CD4-positive, alpha-beta T cell treated with Interferon gamma for 1 hour (primary cell): Measurements from ENCODE around the gene HAX1.
A peak's percentile ranks its signal among the peaks of the same experiment; 100 is the strongest.
"Not testable (repeated sequence)": the region's sequence is repeated elsewhere in the genome, so short reads cannot be mapped to it uniquely, and the experiment has no call there.

Source experiments
- DNase-seq: peaks from one replicate; pipeline ENCODE4 v3.0.0-alpha.2; 2020

Gene HAX1

DNA sequence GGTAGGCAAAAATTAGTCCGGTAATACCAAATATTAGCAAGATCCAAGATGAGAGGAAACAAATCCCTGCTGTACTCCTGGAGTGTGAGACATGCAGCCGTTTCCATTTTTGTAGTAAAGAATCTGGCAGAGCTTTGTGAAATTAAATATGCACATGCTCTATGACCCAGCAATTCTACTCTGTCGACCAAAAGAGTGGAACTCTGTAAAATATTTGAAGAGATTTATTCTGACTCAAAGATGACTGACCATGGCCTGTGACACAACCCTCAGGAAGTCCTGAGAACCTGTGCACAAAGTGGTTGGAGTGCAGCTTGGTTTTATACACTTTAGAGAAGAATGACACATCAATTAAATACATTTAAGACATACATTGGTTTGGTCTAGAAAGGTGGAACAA lies 16.2 kb downstream of the HAX1 start:
- no peak for DNase-seq

DNA sequence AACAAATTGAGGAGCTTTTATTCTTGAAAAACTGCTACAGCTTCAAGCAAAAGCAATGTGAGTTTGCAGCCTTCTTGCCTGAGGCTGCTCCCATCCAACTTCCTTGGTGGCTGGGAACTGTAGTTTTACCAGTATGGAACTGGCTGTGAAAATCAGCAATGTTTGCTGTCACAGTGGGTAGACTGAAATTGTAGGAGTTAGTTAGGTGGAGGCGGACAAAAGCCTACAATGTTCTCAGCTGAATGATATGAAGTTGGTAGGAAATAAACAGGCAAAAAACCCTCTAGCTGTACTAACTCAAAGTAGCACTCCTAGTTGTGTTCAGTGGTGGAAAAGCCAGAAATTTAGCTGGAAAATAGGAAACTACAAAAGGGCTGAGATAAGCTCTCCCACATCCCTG lies 18.5 kb downstream of the HAX1 start:
- no peak for DNase-seq

DNA sequence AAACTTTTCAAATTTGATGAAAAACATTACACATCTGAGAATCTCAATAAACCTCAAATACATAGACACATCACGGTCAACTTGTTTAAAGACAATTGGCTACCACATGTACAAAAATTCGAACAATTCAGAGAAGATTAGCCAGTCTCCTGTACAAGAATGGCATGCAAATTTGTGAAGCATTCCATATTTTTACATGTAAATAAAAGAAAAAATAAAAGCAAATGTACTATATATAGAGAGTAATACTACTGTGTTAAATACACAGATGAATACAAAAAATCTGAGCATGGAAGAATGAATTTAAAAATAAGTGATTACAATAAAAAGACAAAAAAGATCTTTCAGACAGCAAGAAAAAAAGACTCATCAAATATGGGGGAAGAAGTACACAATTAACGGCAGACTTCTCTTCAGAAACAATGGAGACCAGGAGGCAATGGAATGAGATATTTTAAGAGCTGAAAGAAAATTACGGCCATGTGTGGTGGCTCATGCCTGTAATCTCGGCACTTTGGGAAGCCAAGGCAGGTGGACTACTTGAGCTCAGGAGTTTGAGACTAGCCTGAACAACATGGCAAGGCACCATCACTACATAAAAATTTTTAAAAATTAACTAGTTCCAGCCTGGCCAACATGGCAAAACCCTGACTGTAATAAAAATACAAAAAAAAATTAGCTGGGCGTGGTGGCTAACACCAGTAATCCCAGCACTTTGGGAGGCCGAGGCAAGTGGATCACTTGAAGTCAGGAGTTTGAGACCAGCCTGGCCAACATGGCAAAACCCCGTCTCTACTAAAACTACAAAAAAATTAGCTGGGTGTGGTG lies 23.2 kb downstream of the HAX1 start:
- no peak for DNase-seq

DNA sequence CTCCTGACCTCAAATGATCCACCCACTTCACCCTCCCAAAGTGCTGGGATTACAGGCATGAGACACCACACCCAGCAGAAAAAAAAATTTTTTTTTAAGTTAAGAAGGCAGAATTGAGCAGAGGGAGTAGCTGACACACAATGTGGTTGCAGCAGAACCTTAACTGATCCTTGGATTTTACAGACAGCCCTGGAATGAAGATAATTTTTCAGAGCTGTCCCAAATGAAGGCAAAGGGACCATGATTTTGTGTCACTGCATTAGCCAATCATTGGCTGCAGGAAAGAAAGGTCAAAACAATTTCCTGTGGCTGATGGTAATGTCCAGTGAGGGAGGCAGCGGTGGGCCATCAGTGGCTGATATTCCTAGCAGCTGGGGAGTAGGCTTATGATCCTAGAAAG lies 29.2 kb downstream of the HAX1 start:
- no peak for DNase-seq

GRCh38 chr1:154304664-154305337 lies 32.4 kb downstream of the HAX1 start:
- DNase-seq: no peak

- DNase-seq: no peak
Observed at GRCh38 chr1:154306151-154306550, 33.7 kb downstream of the HAX1 start.

DNA sequence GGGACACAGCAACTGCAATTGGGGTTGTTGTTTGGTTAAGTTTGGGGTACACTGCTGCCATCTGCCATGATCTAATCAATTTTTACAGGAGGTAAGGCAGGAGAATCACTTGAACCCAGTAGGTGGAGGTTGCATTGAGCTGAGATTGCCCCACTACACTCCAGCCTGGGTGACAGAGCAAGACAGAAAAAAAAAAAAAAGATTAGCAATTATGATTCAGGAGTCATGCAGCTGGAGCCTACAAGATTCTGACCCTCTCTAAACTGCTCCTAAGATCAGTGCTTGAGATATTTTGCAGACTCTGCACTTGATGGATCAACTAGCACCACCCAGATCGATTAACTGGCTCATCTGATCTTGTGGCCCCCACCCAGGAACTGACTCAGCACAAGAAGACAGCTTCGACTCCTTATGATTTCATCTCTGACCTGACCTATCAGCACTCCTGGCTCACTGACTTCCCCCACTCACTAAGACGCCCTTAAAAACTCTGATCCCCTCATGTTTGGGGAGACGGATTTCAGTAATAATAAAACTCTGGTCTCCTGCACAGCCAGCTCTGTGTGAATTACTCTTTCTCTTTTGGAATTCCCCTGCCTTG lies 35.3 kb downstream of the HAX1 start:
- DNase-seq: not testable (repeated sequence)

GRCh38 chr1:154309136-154309535 lies 36.7 kb downstream of the HAX1 start:
- not testable (repeated sequence) for DNase-seq

GRCh38 chr1:154312229-154313065 lies 40.0 kb downstream of the HAX1 start:
- not testable (repeated sequence) for DNase-seq

GRCh38 chr1:154313066-154313356 lies 40.6 kb downstream of the HAX1 start:
- no peak for DNase-seq

DNA sequence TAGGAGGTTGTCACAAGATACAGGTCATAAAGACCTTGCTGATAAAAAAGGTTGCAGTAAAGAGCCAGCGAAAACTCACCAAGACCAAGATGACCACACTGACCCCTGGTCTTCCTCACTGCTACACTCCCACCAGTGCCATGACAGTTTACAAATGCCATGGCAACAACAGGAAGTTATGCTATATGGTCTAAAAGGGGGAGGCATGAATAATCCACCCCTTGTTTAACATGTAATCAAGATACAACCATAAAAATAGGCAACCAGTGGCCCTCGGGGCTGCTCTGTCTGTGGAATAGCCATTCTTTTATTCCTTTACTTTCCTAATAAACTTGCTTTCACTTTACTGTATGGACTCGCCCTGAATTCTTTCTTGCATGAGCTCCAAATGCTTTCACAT lies 41.8 kb downstream of the HAX1 start:
- DNase-seq: not testable (repeated sequence)

DNA sequence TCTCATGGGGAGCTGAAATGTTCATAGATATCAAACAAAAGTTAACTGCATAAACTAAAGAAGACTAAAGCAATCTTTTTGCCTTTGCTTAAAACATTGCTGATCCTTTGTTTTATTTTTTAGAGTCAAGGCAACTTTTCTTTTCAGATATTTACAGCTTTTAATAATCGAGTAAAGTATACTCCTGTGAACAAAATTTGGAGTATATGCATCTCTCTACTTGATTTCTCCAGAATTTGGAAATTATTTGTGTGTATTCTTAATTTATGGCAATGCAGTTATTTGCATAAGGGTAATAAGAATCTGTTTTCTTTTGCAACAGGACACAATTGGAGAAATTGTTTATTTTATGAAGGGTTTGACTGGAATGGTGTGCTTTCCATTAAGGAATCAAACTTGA lies 44.3 kb downstream of the HAX1 start:
- DNase-seq: no peak

DNA sequence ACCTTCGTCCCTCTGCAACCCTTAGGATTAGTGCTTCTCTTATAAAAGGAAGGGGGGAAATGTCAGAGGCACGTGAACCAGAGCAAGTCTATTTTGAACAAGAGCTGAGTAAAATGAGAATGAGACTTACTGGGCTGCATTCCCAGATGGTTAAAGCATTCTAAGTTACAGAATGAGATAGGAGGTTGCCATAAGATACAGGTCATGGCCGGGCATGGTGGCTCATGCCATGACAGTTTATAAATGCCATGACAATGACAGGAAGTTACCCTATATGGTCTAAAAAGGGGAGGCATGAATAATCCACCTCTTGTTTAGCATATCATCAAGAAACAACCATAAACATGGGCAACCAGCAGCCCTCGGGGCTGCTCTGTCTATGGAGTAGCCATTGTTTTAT lies 46.0 kb downstream of the HAX1 start:
- no peak for DNase-seq

- no peak for DNase-seq
Observed at GRCh38 chr1:154320882-154321608, 48.6 kb downstream of the HAX1 start, which contains the start of gene AQP10. Gene AQP10, plus strand, starts transcription at chr1:154321093. Its CDS starts 63 bp downstream, at chr1:154321156.

DNA sequence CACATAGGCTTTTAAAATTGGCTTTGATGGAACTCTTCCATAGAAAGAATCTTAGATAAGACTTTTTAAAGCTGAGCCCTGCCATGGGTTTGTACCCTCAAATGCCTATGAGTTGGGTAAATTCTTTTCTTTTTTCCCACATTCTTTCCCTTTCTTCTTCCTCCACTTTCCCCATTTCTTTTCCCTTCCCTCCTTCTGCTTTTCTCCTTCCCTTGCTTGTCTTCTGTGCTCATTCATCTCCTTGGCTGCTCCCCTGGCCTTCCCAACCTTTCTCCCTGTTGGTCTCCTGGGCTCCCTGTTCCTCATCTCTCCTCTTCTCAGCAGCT lies 49.1 kb downstream of the HAX1 start:
- DNase-seq: not testable (repeated sequence)

DNA sequence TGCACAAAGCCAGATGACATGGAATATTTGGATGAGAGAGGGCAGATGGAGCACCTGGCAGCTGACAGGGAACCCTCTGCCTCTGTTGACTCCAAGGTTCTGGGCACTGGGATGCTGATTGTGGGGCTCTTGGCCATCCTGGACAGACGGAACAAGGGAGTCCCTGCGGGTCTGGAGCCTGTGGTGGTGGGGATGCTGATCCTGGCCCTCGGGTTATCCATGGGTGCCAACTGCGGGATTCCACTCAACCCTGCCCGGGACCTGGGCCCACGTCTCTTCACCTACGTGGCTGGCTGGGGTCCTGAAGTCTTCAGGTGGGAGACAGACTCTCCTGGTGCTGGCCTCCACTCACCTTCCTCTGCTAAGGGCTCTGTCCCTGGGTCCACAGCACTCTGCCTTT lies 51.1 kb downstream of the HAX1 start:
- no peak for DNase-seq

GRCh38 chr1:154324241-154324640 lies 51.8 kb downstream of the HAX1 start:
- DNase-seq: no peak

DNA sequence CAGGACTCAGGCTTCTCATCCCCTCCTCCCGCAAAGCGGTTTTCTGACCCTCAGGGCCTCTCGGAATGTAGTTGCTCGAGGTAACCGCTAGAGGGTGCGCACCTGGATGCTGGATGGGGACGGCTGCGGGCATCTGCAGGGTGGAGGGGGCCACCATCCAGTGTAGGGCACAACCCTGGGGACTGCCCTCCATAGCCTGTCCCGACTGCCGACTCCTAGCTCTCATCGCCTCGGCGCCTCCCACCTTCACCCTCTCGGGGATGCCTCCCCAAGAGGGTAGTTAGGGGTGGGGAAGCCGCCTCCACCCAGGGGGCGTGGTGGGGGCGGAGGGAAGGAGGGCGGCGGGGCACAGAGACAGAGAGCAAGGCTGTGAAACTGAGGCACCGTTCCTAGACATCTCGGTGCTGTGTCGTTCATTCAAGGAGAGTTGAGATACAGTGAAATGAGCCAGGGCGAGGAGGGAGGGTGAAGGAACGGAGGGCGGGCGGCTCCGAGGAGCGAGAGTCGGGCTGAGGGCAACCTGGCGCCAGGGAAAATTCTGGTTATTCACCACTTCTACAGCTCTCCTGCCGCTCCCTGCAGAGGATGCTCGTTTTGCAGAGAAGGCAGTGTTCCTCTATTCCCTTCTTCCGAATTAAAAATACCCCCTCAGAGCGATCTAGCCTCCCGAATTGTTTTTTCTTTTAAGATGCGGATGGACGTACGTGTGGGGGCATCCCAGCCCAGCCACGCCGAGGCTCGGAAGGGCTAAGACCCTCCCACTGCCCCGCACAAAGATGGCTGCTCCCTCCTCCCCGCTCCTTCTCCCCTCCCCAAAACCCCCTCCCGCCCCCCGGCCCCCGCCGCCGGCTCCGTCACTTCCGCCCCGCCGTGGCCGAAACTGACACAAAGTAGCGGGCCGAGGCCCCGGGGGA lies 52.5 kb downstream of the HAX1 start, which contains the start of gene ATP8B2:
Gene ATP8B2 (plus strand): TSS at position 857 of the 914 bp plus-strand sequence. CDS start 2,617 bp downstream, outside the sequence.
- DNase-seq: peak; percentile 80
